ENCODE results near the gene CPLX1.
A peak's percentile ranks its signal among the peaks of the same experiment; 100 is the strongest.
"Not testable (repeated sequence)": the region's sequence is repeated elsewhere in the genome, so short reads cannot be mapped to it uniquely, and the experiment has no call there.

The CPLX1 gene

GRCh38 chr4:789571-790465 is 36.1 kb downstream of the CPLX1 start:
- DNase-seq, result no peak

- DNase-seq, result no peak
Observed at GRCh38 chr4:788636-789297, 37.2 kb downstream of the CPLX1 start.

- DNase-seq, result no peak
Observed at GRCh38 chr4:788006-788635, 37.8 kb downstream of the CPLX1 start.

GRCh38 chr4:787561-787981 is 38.4 kb downstream of the CPLX1 start:
- DNase-seq, result no peak

DNA sequence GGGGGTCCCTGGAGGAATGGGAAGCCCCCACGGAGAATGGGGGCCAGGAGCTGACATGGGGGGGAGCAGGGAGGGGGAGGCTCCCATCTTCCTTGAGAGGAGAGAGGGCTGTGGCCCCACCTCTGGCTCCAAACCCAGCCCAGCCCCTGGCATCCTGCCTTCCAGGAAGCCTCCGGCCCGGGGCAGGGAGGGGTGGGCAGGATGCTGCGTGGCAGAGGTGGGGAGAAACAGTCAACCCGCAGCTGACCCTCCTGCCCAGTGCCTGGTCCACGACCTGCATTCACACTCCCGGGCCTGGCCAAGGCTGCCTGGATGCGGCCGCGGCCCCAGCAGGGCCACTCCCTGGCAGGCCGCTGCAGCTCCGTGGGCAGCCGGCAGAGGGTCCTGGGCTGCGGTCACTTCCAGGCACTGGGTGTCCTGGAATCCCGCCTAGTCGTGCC is 39.0 kb downstream of the CPLX1 start:
- no peak for DNase-seq

GRCh38 chr4:786074-786741 is 39.7 kb downstream of the CPLX1 start:
- no peak for DNase-seq

DNA sequence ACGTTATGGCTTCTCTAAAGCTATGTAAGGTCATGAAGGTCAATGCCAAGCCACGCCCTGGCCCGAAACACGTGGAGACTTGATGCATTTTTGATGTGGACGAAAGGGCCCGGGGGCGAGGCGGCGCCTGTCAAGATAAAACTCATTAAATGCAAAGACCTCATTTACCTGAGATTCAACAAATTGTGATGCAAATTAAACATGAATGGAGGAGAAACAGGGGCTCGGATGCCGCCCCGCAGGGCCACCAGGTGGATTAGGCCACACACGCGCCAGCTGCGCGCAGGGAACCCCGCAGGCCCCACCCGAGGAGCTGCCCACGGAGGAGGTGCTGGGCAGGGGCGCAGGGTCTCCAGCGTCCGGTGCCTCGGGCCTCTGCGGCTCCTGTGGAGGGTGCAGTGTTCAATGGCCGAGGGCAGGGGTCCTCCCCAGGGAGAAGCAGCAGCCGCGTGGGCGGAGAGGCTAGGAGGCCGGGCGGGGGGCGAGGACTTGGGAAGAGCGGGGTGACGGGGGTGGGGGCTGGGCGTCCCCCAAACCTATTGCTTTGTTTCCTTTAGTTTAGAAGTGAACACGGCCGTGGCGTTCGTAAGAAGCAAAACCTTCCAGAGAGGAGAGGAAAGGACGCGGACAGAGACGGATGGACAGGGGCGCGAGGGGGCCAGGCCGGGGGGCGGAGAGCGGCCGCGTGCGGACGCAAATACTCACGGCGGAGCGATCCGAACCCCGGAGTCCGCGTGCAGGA is 40.4 kb downstream of the CPLX1 start:
- DNase-seq, result no peak

- no peak for DNase-seq
Observed at GRCh38 chr4:784401-785331, 41.3 kb downstream of the CPLX1 start.

DNA sequence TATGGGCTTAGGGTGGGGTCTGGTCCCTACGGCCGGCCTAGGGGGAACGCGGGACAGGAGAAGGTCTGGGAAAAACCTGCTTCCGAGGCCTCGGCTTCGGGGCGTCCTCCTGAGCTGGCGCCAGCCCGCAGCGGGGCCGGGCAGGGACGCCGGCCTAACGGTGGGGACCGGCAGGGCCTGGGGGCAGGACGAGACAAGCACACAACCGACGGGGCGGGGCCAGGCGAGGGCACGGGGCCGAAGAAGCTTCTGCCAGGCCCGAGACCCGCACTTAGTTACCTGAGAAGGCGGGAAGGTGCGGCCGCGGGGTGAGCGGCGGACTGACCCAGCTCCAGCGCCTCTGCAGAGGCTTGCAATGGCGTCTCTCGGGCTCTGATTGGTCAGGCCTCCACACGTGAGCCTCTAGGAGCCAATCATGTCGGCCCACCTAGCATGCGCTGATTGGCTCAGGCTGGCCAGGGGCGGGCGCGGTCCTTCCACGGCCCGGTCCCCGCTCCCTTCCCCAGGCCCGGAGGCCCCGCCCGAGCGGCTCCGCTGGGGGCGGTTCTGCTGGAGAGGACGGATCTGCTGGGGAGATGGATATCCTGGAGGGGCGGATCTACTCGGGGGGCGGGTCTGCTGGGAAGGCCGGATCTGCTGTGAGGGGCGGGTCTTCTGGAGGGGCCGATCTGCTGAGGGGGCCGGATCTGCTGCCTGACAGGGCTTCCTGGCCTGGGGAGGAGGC is 44.3 kb downstream of the CPLX1 start:
- peak; percentile 96 to 97 for DNase-seq

GRCh38 chr4:780716-781492 is 45.0 kb downstream of the CPLX1 start:
- DNase-seq, result no peak

GRCh38 chr4:780255-780654 is 45.7 kb downstream of the CPLX1 start:
- DNase-seq, result not testable (repeated sequence)

DNA sequence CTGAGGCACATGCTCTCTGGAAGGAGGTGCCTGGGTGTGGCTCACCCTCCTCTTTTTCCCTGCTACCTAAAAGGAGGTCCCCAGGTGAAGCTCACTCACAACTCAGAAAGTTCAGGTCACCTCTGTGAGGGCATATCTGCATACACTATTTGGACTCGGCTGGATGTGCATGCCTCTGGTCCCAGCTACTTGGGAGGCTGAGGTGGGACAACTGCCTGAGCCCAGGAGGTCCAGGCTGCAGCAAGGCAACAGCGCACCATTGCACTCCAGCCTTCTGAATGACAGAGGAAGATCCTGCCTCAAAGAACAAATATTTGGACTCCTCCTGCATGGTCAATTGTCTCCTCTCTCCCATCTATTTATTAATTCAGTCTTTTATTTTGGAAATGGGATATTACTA is 46.4 kb downstream of the CPLX1 start:
- DNase-seq, result no peak

GRCh38 chr4:777520-778262 is 48.2 kb downstream of the CPLX1 start:
- no peak for DNase-seq

DNA sequence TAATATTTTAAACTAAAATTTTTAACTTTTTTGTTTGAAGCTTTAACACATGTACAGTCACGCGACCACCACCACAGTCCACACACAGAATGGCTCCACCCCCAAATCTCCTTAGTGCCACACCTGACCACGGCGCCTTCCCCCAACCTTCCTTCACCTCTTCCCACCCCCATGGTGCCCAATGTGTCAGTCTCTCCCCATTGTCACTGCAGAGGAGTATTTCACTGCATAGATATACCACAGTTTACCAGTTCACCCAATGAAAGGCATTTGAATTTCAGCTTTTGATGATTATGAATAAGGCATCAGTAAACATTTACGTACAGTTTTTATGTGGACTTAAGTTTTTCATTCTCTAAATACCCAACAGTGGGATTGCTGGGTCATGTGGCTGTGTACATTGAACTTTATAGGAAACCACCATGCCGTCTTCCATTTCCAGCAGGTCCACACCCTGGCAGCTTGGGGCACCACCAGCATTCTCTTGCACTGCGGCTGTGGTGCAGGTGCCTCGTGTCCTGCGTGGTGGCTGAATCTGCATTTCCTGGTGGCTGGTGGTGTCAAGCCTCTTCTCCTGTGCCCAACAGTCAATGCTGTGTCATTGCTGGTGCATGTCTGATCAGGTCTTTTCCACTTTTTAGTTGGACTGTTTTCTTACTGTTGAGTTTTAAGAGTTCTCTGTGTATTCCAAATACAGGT is 49.0 kb downstream of the CPLX1 start:
- no peak for DNase-seq

DNA sequence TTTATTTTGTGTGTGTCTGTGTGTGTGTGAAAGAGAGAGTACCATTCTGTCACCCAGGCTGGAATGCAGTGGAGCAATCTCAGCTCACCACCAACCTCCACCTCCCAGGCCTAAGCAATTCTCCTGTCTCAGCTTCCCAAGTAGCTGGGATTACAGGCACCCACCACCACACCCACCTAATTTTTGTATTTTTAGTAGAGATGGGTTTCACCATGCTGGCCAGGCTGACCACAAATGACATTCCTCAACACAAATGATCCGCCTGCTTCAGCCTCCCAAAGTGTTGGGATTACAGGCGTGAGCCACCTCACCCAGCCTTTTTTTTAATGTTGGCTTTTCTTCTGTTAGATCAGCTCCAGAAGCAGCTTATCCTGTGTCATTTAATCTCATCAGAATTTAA is 50.4 kb downstream of the CPLX1 start:
- DNase-seq, result not testable (repeated sequence)

DNA sequence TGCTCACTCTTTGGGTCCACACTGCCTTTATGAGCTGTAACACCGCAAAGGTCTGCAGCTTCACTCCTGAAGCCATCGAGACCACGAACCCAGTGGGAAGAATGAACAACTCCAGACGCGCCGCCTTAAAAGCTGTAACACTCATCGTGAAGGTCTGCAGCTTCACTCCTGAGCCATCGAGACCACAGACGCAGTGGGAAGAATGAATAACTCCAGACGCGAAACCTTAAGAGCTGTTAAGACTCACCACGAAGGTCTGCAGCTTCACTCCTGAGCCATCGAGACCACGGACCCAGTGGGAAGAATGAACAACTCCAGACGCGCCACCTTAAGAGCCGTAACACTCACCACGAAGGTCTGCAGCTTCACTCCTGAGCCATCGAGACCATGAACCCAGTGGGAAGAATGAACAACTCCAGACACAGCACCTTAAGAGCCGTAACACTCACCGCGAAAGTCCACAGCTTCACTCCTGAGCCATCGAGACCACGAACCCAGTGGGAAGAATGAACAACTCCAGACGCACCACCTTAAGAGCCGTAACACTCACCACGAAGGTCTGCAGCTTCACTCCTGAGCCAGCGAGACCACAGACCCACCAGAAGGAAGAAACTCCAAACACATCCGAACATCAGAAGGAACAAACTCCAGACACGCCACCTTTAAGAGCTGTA is 51.4 kb downstream of the CPLX1 start:
- DNase-seq, result not testable (repeated sequence)

GRCh38 chr4:773214-773613 is 52.7 kb downstream of the CPLX1 start:
- no peak for DNase-seq

- DNase-seq, result no peak
Observed at GRCh38 chr4:772776-773175, 53.2 kb downstream of the CPLX1 start.

Measured in activated CD4-positive, alpha-beta T cell treated with anti-CD3 and anti-CD28 coated beads for 4 hours (primary cell).